Epithelial cell of esophagus (primary cell): ENCODE results near the gene MYOM3.
"Not testable (repeated sequence)": the region's sequence is repeated elsewhere in the genome, so short reads cannot be mapped to it uniquely, and the experiment has no call there.

Experiments used
- DNase-seq: peaks from one replicate; pipeline ENCODE4 v3.0.0; 2010; ENCODE audit warnings: low read depth
- H3K4me3 ChIP-seq: 2 replicates; pipeline ENCODE4 v1.5.1; 2011; ENCODE audit warnings: mild to moderate bottlenecking, low read length, control low read depth
- TF ChIP-seq, protein P1 (sequence below): IDR thresholded peaks from 2 replicates; pipeline ENCODE4 v1.5.1; 2011; ENCODE audit warnings: low read depth, mild to moderate bottlenecking, low read length, control low read depth, inconsistent platforms; ENCODE audit not compliant: insufficient read depth; ENCODE audit errors: missing control alignments

The MYOM3 gene

DNA sequence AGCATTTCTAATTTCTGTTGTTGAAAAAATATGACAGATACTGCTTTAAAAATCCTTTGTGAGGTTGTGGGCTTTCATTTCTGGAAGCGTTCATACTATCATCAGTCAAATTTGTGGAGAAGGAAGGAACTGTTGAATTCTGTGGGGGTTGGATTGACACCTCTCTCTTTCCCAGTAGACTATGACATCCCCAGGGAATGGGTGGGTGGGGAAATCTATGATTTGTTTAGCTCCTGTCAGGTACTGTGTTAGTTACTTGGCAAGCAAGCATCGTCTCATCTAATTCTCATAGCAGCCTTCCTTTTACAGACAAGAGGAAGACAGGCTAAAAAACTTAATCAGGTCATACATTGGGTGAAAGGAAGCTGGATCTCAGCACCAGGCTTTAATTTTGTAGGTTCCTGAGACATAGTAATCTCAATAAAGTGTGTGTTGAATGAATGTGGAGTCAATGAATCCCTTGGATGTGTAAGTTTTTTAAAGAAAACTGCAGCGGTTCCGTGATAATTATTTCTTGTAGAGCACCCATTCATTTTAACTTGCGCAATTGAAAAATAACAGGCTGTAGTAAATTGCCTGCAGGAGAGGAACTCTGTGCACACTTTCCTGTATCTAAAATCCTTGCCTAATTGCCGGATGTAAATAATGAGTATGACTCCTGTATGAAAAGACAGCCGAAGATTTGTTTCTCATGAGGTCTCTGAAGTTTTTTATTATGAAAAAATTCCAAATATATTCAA is 60.6 kb downstream of the MYOM3 start:
- TF ChIP-seq, protein P1, sequence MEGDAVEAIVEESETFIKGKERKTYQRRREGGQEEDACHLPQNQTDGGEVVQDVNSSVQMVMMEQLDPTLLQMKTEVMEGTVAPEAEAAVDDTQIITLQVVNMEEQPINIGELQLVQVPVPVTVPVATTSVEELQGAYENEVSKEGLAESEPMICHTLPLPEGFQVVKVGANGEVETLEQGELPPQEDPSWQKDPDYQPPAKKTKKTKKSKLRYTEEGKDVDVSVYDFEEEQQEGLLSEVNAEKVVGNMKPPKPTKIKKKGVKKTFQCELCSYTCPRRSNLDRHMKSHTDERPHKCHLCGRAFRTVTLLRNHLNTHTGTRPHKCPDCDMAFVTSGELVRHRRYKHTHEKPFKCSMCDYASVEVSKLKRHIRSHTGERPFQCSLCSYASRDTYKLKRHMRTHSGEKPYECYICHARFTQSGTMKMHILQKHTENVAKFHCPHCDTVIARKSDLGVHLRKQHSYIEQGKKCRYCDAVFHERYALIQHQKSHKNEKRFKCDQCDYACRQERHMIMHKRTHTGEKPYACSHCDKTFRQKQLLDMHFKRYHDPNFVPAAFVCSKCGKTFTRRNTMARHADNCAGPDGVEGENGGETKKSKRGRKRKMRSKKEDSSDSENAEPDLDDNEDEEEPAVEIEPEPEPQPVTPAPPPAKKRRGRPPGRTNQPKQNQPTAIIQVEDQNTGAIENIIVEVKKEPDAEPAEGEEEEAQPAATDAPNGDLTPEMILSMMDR = no peak
- no peak overlapping the region for H3K4me3 ChIP-seq
- DNase-seq = peak; percentile 74

DNA sequence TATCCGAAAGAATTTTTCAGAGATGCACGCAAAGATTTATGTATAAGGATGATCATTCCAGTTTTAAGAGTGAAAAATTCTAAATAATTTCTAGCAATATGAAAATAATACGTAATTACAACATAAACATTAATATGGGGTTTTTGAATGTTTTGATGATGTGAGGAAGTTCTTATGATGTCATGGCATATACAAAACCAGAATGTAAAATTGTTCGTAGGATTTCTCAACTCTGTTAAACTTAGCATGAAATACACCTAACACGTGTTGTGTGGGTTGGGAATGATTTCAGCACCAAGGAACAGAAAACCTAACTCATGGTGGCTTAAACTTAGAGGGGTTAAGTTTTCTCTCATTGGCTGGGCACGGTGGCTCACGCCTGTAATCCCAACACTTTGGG is 62.2 kb downstream of the MYOM3 start:
- no peak overlapping the region for H3K4me3 ChIP-seq
- TF ChIP-seq, protein P1 = no peak
- no peak for DNase-seq

DNA sequence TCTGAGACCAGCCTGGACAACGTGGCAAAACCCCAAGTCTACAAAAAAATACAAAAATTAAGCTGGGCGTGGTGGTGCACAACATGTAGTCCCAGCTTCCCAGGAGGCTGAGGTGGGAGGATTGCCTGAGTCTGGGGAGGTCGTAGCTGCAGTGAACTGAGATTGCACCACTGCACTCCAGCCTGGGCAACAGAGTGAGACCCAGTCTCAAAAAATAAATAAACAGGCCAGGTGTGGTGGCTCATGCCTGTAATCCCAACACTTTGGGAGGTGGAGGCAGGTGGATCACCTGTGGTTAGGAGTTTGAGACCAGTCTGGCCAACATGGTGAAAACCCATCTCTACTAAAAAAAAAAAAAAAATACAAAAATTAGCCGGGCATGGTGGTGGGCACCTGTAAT is 63.0 kb downstream of the MYOM3 start:
- not testable (repeated sequence) for H3K4me3 ChIP-seq, DNase-seq

DNA sequence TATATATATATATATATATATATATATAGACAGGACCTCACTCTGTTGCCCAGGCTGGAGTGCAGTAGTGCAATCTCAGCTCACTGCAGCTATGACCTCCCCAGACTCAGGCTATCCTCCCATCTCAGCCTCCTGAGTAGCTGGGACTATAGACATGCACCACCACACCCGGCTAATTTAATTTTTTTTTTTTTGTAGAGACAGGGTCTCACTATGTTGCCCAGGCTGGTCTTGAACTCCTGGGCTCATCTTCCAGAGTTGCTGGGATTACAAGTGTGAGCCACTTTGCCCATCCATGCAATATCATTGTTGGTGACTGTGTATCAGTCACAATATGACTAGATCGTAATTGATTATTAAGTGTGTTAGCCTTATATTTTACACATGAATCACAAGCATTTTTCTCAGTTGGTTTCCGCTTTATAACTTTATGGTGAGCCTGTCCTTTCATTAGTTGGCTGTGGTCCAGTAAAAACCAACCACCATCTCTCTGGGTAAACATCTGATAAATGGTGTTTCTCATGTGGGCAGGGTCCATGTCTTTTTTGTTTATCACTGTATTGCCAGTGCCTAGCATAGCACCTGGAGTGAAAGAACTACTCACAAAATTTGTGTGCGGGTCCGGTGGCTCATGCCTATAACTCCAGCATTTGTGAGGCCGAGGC is 63.6 kb downstream of the MYOM3 start:
- TF ChIP-seq, protein P1 = no peak
- DNase-seq = peak; percentile 47
- H3K4me3 ChIP-seq = no peak overlapping the region

DNA sequence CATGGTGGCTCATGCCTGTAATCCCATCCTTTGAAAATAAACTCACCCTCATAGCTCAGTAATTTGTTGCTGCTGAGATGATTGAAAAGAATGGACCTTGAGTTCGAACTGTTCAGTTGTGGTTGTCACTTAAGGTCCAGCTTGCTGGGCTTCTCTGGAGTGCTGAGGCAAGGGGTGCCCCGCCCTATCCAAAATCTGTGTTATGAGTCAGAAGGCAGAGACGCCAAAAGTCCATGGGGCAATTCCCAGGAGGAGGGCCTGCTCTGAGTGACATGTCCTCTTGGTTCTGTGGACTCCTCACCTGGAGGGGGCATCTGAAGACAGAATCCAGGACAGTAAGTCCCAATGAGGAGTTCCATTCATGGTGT is 64.8 kb downstream of the MYOM3 start:
- TF ChIP-seq, protein P1 = no peak
- no peak overlapping the region for H3K4me3 ChIP-seq
- DNase-seq = peak; percentile 63

DNA sequence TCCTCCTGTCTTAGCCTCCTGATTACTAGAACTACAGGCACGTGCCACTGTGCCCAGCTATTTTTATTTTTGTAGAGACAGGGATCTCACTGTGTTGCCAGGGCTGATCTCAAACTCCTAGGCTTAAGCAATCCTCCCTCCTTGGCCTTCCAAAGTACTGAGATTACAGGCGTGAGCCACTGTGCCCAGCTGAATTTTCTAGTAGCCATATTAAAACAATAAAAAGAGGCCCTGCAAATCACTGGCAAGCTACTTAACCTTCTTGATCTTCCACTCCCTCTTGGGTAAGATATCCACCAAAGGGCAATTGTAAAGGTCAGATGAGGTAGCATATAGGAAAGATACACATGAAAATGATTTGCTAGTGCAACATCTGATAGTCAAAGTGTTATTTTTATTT is 66.2 kb downstream of the MYOM3 start:
- no peak overlapping the region for H3K4me3 ChIP-seq
- DNase-seq = no peak
- TF ChIP-seq, protein P1 = no peak

DNA sequence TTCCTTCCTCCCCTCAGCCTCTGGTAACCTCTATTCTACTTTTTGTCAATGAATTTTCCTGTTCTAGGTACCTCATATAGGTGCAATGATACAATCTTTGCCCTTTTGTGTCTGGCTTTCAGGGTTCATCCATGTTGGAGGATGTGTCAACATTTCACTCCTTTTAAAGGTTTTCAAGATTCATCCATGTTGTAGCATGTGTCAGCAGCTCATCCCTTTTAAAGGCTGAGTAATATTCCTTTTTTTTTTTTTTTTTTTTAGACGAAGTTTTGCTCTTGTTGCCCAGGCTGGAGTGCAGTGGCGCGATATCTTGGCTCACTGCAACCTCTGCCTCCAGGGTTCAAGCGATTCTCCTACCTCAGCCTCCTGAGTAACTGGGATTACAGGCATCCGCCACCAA is 67.3 kb downstream of the MYOM3 start:
- not testable (repeated sequence) for H3K4me3 ChIP-seq, DNase-seq
